Endothelial cell of umbilical vein (primary cell): Measurements from ENCODE around the gene TBRG1. TPM values are rescaled to one million over a fixed set of nuclear protein-coding genes. Genes with fewer than 3 reads are reported as not detected.

Source experiments
- BruUV-seq: library from RNA; stranded (reverse); fragments of 400-500 nt; replicated peaks from 2 replicates; lab custom pipeline; 2021; lab: Mats Ljungman, UMichigan
- CTCF ChIA-PET: fragments of 300-600, 350-600 bp; sonication (Branson Sonifier 250); formaldehyde crosslinking; loops from one replicate; lab custom pipeline; 2021; ENCODE audit warnings: antibody characterized with exemption, inconsistent platforms; lab: Charles Lee
- POLR2A ChIA-PET: fragments of 300-600, 350-600 bp; sonication (Branson Sonifier 250); formaldehyde crosslinking; loops from one replicate; lab custom pipeline; 2021; ENCODE audit warnings: antibody characterized with exemption, inconsistent platforms; lab: Charles Lee
- DNase-seq: peaks from one replicate; pipeline ENCODE4 v3.0.0-alpha.2; 2011; ENCODE audit warnings: low read depth, low spot score
- FAIRE-seq: peaks from 2 replicates; lab custom pipeline; 2011; peaks lifted over from hg19 to GRCh38; lab: Jason Lieb, UNC
- H2AFZ ChIP-seq: 2 replicates; pipeline ENCODE4 v1.6.0; 2012; ENCODE audit warnings: low read depth, low read length, control low read depth, inconsistent platforms
- H3K27ac ChIP-seq: 2 replicates; pipeline ENCODE4 v1.5.1; 2011; ENCODE audit warnings: low read depth, mild to moderate bottlenecking, control low read depth, low read length, moderate library complexity; ENCODE audit not compliant: insufficient read depth
- H3K27me3 ChIP-seq, 2 experiments: 2 replicates each; pipeline versions ENCODE4 v1.6.0 to v1.6.1; 2011; ENCODE audit warnings: low read length in 2 of 2, mixed read lengths in 1 of 2; ENCODE audit not compliant: control insufficient read depth in 2 of 2, insufficient read depth in 2 of 2
- H3K36me3 ChIP-seq, 2 experiments: 2 replicates in 1 of 2; 3 replicates in 1 of 2; pipeline ENCODE4 v1.5.1; 2011; ENCODE audit warnings: low read length in 2 of 2, mild to moderate bottlenecking in 1 of 2, moderate library complexity in 1 of 2; ENCODE audit not compliant: control insufficient read depth in 2 of 2, insufficient read depth in 2 of 2; ENCODE audit errors: extremely low read depth in 1 of 2
- H3K4me1 ChIP-seq: 3 replicates; pipeline ENCODE4 v1.5.1; 2011; ENCODE audit warnings: mild to moderate bottlenecking, low read length; ENCODE audit not compliant: control insufficient read depth, insufficient read depth; ENCODE audit errors: extremely low read depth
- H3K4me2 ChIP-seq: 2 replicates; pipeline ENCODE4 v1.6.1; 2011; ENCODE audit warnings: low read length, control low read depth, mixed read lengths; ENCODE audit not compliant: insufficient read depth
- H3K4me3 ChIP-seq, 3 experiments: fragments of 200-600 bp in 1 of 3; sonication (generic), shearing (Covaris generic) in 1 of 3; replicated peaks in 1 of 3; 2 replicates each; pipeline ENCODE4 v1.5.1; 2011 to 2016; ENCODE audit warnings: control low read depth in 3 of 3, low read length in 3 of 3, mild to moderate bottlenecking in 2 of 3, inconsistent platforms in 1 of 3, low read depth in 1 of 3, moderate library complexity in 1 of 3; ENCODE audit not compliant: insufficient read depth in 1 of 3
- H3K79me2 ChIP-seq: 2 replicates; pipeline ENCODE4 v1.6.0; 2012; ENCODE audit warnings: low read length, inconsistent platforms; ENCODE audit not compliant: control insufficient read depth, insufficient read depth
- H3K9ac ChIP-seq: replicated peaks from 2 replicates; pipeline ENCODE3; 2011; ENCODE audit warnings: low read length, control low read depth; ENCODE audit not compliant: insufficient read depth; ENCODE audit errors: extremely low read depth
- H3K9me1 ChIP-seq: replicated peaks from 3 replicates; pipeline ENCODE4 v1.6.0; 2011; ENCODE audit warnings: mild to moderate bottlenecking, low read length; ENCODE audit not compliant: control insufficient read depth, insufficient read depth; ENCODE audit errors: extremely low read depth
- H3K9me3 ChIP-seq: replicated peaks from 2 replicates; pipeline ENCODE4 v1.5.1; 2012; ENCODE audit warnings: low read length, inconsistent platforms; ENCODE audit not compliant: control insufficient read depth, insufficient read depth
- H4K20me1 ChIP-seq: replicated peaks from 2 replicates; pipeline ENCODE3; 2011; ENCODE audit warnings: mild to moderate bottlenecking, low read length; ENCODE audit not compliant: control insufficient read depth, insufficient read depth; ENCODE audit errors: extremely low read depth
- EZH2 ChIP-seq: IDR thresholded peaks from 2 replicates; pipeline ENCODE4 v1.6.1; 2012; ENCODE audit warnings: borderline replicate concordance, low read depth, mild to moderate bottlenecking, moderate library complexity, low read length, inconsistent platforms; ENCODE audit not compliant: severe bottlenecking
- FOS ChIP-seq: IDR thresholded peaks from 2 replicates; pipeline ENCODE4 v1.6.1; 2011; ENCODE audit warnings: mild to moderate bottlenecking, low read length, moderate library complexity, borderline replicate concordance; ENCODE audit not compliant: insufficient read depth
- GATA2 ChIP-seq: IDR thresholded peaks from 2 replicates; pipeline ENCODE4 v1.7.0; 2011; ENCODE audit warnings: low read depth, mild to moderate bottlenecking, moderate library complexity, mixed read lengths, low read length; ENCODE audit not compliant: insufficient read length, insufficient read depth
- JUN ChIP-seq: IDR thresholded peaks from 2 replicates; pipeline ENCODE4 v1.6.1; 2011; ENCODE audit warnings: borderline replicate concordance, low read depth; ENCODE audit not compliant: insufficient read length, insufficient read depth
- MYC ChIP-seq: IDR thresholded peaks from one replicate; pipeline ENCODE4 v1.6.1; 2011; ENCODE audit warnings: mild to moderate bottlenecking, low read depth, low read length
- POLR2A ChIP-seq: IDR thresholded peaks from 2 replicates; pipeline ENCODE4 v1.6.1; 2012; ENCODE audit warnings: low read depth, mild to moderate bottlenecking, control low read depth, low read length
- POLR2AphosphoS5 ChIP-seq: IDR thresholded peaks from 2 replicates; pipeline ENCODE4 v1.6.1; 2012; ENCODE audit warnings: low read depth, mild to moderate bottlenecking, control low read depth, low read length, moderate library complexity; ENCODE audit not compliant: insufficient read depth
- dilution Hi-C: fragments of 300-500 bp; cut with MboI; formaldehyde crosslinking; loops from one replicate; pipeline ENCODE4 v1.15.0; 2019; ENCODE audit warnings: low sequenced_read_pairs; ENCODE audit not compliant: extremely low pct_ligation_motif_present
- intact Hi-C: fragments of 100-400 bp; cut with micrococcal nuclease; formaldehyde crosslinking; loops from one replicate; pipeline ENCODE4 v1.10.0; 2022
- polyA plus RNA-seq, 4 experiments: library from polyadenylated mRNA; depleted of rRNA in 3 of 4; stranded (reverse) in 3 of 4; unstranded in 1 of 4; fragments of >200 nt; gene quantifications; 2 replicates each; pipeline versions ENCODE4 v1.2.1 to v1.2.3, GENCODE V29; 2011 to 2012; ENCODE audit warnings: missing spikeins in 1 of 4
- total RNA-seq: library from RNA; stranded (reverse); gene quantifications from 2 replicates; pipeline ENCODE4 v1.2.3, GENCODE V29; 2021
- TF ChIP-seq, protein P1 (sequence below), 2 donors: IDR thresholded peaks; 1 replicate in 1 of 2; 2 replicates in 1 of 2; pipeline ENCODE4 v1.5.1; 2011; ENCODE audit warnings: low read length in 2 of 2, mild to moderate bottlenecking in 2 of 2, moderate library complexity in 2 of 2, control low read depth in 1 of 2, inconsistent platforms in 1 of 2, low read depth in 1 of 2; ENCODE audit not compliant: insufficient read depth in 1 of 2; ENCODE audit errors: extremely low read depth in 1 of 2
- TF ChIP-seq, protein P2 (sequence below): IDR thresholded peaks from 2 replicates; pipeline ENCODE4 v1.6.1; 2011; ENCODE audit not compliant: insufficient read depth, insufficient read length

Gene TBRG1
- total and polyA plus RNA-seq, 2 donors (not counting 3 experiments of a cell fraction or from before 2014, with no cell fraction given): 22.4 to 29.6 TPM

DNA sequence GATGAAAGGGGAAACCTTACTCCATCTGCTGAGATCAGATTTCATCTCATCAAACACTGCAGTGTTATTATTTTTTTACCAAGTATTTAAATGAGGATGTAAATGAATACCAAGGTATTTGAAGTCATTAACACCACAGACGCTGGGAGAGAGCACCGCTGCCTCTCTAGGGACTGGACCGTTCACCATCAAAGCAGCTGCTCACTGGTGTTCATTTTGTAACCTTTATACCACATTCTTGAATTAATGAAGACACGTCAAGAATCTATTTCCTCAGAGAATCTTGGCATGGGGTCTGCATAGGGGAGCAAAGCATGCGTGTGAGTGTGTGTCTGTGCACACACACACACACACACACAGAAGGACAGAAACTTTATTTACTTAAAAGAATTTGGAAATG, 35.2 kb downstream of the TBRG1 start:
- H3K36me3 ChIP-seq: no peaks in the 10 kb centered on the region
- H3K9ac ChIP-seq: no peak overlapping the region
- no peaks in the 10 kb centered on the region for H3K9me3 ChIP-seq
- no peak for FAIRE-seq
- H2AFZ ChIP-seq: no peak overlapping the region
- no TSS peak for BruUV-seq
- H3K4me3 ChIP-seq: no peak overlapping the region
- H4K20me1 ChIP-seq: no peaks in the 10 kb centered on the region
- POLR2A ChIA-PET: no interaction called here
- intact Hi-C loops (no loop called here), dilution Hi-C loops (no loop called here)
- no peaks in the 10 kb centered on the region for H3K4me1 ChIP-seq
- H3K9me1 ChIP-seq: no peaks in the 10 kb centered on the region
- CTCF ChIA-PET: interaction anchor here (2.5 kb wide), 1 partner anchor 11 kb away, joined by 11 read pairs; no protein-coding TSS in a partner anchor
- no peak overlapping the region for H3K27ac ChIP-seq
- no peaks in the 10 kb centered on the region for H3K27me3 ChIP-seq
- no peak for TF ChIP-seq POLR2A
- TF ChIP-seq, protein P1, sequence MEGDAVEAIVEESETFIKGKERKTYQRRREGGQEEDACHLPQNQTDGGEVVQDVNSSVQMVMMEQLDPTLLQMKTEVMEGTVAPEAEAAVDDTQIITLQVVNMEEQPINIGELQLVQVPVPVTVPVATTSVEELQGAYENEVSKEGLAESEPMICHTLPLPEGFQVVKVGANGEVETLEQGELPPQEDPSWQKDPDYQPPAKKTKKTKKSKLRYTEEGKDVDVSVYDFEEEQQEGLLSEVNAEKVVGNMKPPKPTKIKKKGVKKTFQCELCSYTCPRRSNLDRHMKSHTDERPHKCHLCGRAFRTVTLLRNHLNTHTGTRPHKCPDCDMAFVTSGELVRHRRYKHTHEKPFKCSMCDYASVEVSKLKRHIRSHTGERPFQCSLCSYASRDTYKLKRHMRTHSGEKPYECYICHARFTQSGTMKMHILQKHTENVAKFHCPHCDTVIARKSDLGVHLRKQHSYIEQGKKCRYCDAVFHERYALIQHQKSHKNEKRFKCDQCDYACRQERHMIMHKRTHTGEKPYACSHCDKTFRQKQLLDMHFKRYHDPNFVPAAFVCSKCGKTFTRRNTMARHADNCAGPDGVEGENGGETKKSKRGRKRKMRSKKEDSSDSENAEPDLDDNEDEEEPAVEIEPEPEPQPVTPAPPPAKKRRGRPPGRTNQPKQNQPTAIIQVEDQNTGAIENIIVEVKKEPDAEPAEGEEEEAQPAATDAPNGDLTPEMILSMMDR (IDR thresholded peaks at IDR 0.05; ENCODE audit: extremely low read depth in 1 of 2, insufficient read depth in 1 of 2, low read depth in 1 of 2, low read length in 2 of 2): no peak
- TF ChIP-seq JUN: no peak
- no peak for TF ChIP-seq EZH2
- no peak for TF ChIP-seq POLR2AphosphoS5
- no peak for TF ChIP-seq FOS
- TF ChIP-seq MYC: no peak
- no peak for TF ChIP-seq GATA2
- TF ChIP-seq, protein P2, sequence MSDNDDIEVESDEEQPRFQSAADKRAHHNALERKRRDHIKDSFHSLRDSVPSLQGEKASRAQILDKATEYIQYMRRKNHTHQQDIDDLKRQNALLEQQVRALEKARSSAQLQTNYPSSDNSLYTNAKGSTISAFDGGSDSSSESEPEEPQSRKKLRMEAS: no peak
- no peak overlapping the region for H3K4me2 ChIP-seq
- DNase-seq: no peak
- no peaks in the 10 kb centered on the region for H3K79me2 ChIP-seq
